ENCODE data around the gene FBXO2. TPM values are rescaled to one million over a fixed set of nuclear protein-coding genes. Genes with fewer than 3 reads are reported as not detected.

FBXO2 gene
- total and polyA plus RNA-seq, 11 donors = 0.83 to 7.5 (median 2.5) TPM

DNA sequence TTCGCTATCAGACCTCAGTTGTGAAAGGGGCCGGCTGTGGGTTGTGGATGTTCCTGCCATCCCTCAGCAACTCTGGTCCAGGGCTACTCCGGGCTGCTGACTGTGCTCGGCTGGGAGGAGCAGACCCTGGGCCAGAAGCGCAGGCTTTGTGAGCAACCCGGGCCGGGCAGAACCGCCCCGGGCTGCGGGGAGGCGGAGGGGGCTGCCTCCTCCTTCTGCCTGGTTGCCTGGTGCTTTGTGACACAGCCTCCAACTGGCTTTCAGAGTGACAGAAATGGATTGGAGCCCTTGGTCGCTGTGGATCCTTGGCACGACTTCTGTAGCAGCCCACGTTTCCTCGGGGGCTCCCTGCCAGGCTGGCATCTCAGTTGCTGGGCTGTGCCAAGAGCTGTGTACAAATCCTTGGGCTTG, 47.3 kb upstream of the FBXO2 start:
- H3K4me1 ChIP-seq = peaks cover 0 to 16% (median 2%) of the 10 kb centered on the region in 12 donors
- no peak overlapping the region for H3K27ac ChIP-seq
- WGBS, 4 donors = 29 to 42% (median 37%) methylated on average over 11 to 15 of the region's 15 CpGs
- DNase-seq (no peak), ATAC-seq (peak in 3 of 4 donors; percentile 27 to 50 (median 28))
- H3K4me3 ChIP-seq = peak overlapping the region in 1 of 12 donors; percentile 8
- H3K27me3 ChIP-seq = peaks cover 6 to 60% (median 17%) of the 10 kb centered on the region in 9 donors
- TF ChIP-seq, protein P1, sequence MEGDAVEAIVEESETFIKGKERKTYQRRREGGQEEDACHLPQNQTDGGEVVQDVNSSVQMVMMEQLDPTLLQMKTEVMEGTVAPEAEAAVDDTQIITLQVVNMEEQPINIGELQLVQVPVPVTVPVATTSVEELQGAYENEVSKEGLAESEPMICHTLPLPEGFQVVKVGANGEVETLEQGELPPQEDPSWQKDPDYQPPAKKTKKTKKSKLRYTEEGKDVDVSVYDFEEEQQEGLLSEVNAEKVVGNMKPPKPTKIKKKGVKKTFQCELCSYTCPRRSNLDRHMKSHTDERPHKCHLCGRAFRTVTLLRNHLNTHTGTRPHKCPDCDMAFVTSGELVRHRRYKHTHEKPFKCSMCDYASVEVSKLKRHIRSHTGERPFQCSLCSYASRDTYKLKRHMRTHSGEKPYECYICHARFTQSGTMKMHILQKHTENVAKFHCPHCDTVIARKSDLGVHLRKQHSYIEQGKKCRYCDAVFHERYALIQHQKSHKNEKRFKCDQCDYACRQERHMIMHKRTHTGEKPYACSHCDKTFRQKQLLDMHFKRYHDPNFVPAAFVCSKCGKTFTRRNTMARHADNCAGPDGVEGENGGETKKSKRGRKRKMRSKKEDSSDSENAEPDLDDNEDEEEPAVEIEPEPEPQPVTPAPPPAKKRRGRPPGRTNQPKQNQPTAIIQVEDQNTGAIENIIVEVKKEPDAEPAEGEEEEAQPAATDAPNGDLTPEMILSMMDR (IDR thresholded peaks at IDR 0.05) = no peak
- H3K36me3 ChIP-seq = no peaks in the 10 kb centered on the region
- no peaks in the 10 kb centered on the region for H3K9me3 ChIP-seq
- intact Hi-C loops (cut with DNase I) = no loop called here

DNA sequence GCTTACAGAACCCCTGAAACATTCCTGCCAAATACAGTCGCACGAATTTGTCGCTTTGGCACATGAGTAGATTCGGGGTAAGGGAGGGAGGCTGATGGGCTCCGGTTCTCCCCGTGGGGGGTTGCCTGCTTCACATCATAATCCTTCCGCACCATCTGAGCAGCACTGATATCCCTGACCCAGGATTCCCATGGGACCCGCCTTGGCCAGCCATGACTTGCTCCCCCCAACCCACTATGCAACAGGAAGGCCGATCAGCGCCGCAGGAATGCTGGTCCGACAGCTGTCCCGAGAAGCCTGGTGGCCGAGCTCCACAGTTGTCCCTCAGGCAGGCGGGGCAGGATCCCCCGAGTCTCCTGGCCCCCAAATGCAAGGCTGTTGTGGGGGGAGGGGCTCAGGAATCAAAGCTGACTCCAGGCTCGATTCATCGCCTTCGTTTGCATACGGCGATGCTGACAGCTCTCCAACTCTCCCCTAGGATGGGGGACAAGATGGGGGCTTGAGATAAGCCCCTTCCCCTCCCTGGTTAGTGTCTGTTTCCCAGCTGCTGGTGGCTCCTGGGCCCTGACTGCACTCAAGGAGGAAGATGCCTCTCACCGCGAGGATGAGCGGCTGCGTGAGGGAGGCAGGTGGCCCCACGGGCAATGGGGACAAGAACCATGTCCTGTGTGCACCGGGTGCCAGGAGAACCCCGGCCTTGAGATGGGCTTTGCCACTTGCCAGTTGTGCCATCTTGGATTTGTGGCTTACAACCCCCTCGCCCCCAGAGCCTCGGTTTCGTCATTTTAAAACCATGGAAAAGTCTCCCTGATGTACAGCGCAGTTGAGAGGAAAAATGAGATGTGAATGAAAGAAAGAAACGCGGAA, 46.6 kb upstream of the FBXO2 start:
- DNase-seq (no peak), ATAC-seq (no peak)
- Histone ChIP-seq H3K9me3 (no peaks in the 10 kb centered on the region), H3K27ac (no peak overlapping the region), H3K27me3 (peaks cover 6 to 60% (median 17%) of the 10 kb centered on the region in 9 donors), H3K4me1 (peaks cover 0 to 16% (median 2%) of the 10 kb centered on the region in 12 donors), H3K4me3 (no peak overlapping the region), H3K36me3 (no peaks in the 10 kb centered on the region)
- TF ChIP-seq POLR2A (IDR thresholded peaks at IDR 0.05) = no peak
- TF ChIP-seq, protein P1 (IDR thresholded peaks at IDR 0.05) = no peak
- 31 to 43% (median 34%) methylated on average over 32 to 34 of the region's 34 CpGs for WGBS, 4 donors
- intact Hi-C loops (cut with DNase I) = no loop called here

DNA sequence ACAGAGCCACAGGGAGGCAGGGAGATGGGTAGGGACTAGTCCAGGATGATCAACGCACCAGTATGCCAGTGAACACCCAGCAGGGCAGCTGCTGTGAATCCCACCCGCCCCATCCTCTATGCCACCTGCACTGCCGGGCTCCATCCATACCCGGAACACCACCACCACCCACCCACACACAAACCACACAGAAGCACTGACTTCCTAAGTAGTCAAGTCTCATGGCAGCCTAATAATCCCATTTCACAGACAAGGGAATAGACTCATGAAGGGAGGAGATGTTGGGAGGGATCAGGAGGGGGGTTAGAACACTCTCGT, 43.6 kb upstream of the FBXO2 start:
- Histone ChIP-seq H3K36me3 (no peaks in the 10 kb centered on the region), H3K4me3 (no peak overlapping the region), H3K4me1 (peaks cover 0 to 16% (median 6%) of the 10 kb centered on the region in 12 donors), H3K9me3 (no peaks in the 10 kb centered on the region), H3K27ac (no peak overlapping the region), H3K27me3 (peaks cover 6 to 80% (median 28%) of the 10 kb centered on the region in 9 donors)
- 76 to 86% (median 80%) methylated on average over 4 to 5 of the region's 5 CpGs for WGBS, 4 donors
- ATAC-seq (no peak), DNase-seq (no peak)
- TF ChIP-seq POLR2A (IDR thresholded peaks at IDR 0.05) = no peak
- TF ChIP-seq, protein P1 (IDR thresholded peaks at IDR 0.05) = no peak
- intact Hi-C loops (cut with DNase I) = no loop called here

DNA sequence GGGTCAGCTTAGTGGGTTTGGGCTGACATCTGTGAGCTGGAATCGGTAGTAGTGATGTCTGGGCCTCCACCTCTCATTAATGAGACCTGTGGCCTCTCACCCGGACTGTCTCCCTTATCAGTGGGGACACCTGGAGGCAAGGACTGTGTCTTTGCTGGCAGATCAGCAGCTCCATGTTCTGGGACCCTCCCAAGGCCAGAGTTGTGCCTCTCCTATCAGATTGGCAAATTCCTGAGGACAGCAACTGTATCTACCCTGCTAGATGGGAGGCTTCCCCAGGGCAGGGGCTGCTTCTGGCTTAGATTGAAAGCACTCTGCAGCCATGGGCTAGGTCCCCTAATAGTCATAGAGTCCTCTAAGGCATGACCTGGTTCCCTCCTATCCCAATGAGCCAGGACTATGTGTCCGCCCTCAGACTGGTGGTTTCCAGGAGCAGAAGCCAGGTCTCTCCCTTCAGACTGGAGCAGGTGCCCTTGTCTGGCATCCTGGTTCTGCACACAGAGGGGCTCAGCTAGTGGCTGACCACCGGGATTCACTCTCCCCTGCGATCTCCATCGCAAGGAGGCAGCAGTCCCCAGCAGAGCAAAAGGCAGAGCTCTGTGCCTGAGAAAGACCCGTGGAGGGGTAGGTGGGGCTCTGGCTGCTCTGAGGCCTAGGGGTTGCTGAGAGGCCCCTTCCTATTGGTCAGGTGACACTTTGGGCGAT, 43.1 kb upstream of the FBXO2 start:
- WGBS, 4 donors = 64 to 72% (median 66%) methylated on average over 7 to 8 of the region's 8 CpGs

More for the DNA sequence above, 43.1 kb upstream of the FBXO2 start:
- Histone ChIP-seq H3K4me1 (peaks cover 0 to 16% (median 6%) of the 10 kb centered on the region in 12 donors), H3K27ac (no peak overlapping the region), H3K4me3 (no peak overlapping the region), H3K9me3 (no peaks in the 10 kb centered on the region), H3K36me3 (no peaks in the 10 kb centered on the region), H3K27me3 (peaks cover 9 to 82% (median 34%) of the 10 kb centered on the region in 9 donors)
- DNase-seq (no peak), ATAC-seq (no peak)
- TF ChIP-seq, protein P1 (IDR thresholded peaks at IDR 0.05) = no peak
- TF ChIP-seq POLR2A (IDR thresholded peaks at IDR 0.05) = no peak
- intact Hi-C loops (cut with DNase I) = no loop called here

Measured in heart left ventricle (tissue), 16 donors.